H9 (cell line): ENCODE data around the gene PRSS38. TPM values are rescaled to one million over a fixed set of nuclear protein-coding genes. Genes with fewer than 3 reads are reported as not detected.

Experiments
- DNase-seq: peaks from one replicate; pipeline ENCODE4 v3.0.0-alpha.2; 2017
- H2AFZ ChIP-seq: one replicate; pipeline ENCODE4 v1.6.1; 2013; ENCODE audit warnings: mild to moderate bottlenecking, low read length, control low read depth, moderate library complexity
- H2AK5ac ChIP-seq: 2 replicates; pipeline ENCODE4 v1.6.1; 2013; ENCODE audit warnings: low read length, control low read depth, mixed read lengths; ENCODE audit not compliant: insufficient read length
- H2BK120ac ChIP-seq: one replicate; pipeline ENCODE4 v1.6.1; 2013; ENCODE audit warnings: low read depth, mild to moderate bottlenecking, low read length, control low read depth, inconsistent platforms; ENCODE audit not compliant: poor library complexity, severe bottlenecking
- H2BK12ac ChIP-seq: 2 replicates; pipeline ENCODE4 v1.6.1; 2013; ENCODE audit warnings: low read length, control low read depth, mixed read lengths, low read depth; ENCODE audit not compliant: insufficient read length
- H2BK15ac ChIP-seq: 2 replicates; pipeline ENCODE4 v1.6.1; 2013; ENCODE audit warnings: low read depth, low read length, control low read depth
- H2BK20ac ChIP-seq: one replicate; pipeline ENCODE4 v1.6.1; 2013; ENCODE audit warnings: low read depth, mild to moderate bottlenecking, low read length, control low read depth, inconsistent platforms; ENCODE audit not compliant: poor library complexity, severe bottlenecking
- H2BK5ac ChIP-seq: 2 replicates; pipeline ENCODE4 v1.6.1; 2013; ENCODE audit warnings: low read length, control low read depth, mixed read lengths; ENCODE audit not compliant: insufficient read length
- H3K14ac ChIP-seq: 2 replicates; pipeline ENCODE4 v1.6.1; 2013; ENCODE audit warnings: low read length, control low read depth; ENCODE audit not compliant: insufficient read depth
- H3K18ac ChIP-seq: 2 replicates; pipeline ENCODE4 v1.6.1; 2013; ENCODE audit warnings: low read depth, mild to moderate bottlenecking, mixed read lengths, low read length, control low read depth; ENCODE audit not compliant: insufficient read length
- H3K23ac ChIP-seq: 2 replicates; pipeline ENCODE4 v1.6.1; 2013; ENCODE audit warnings: low read length, control low read depth, mixed read lengths, low read depth; ENCODE audit not compliant: insufficient read length
- H3K23me2 ChIP-seq: 2 replicates; pipeline ENCODE4 v1.6.1; 2013; ENCODE audit warnings: low read depth, mild to moderate bottlenecking, mixed read lengths, low read length, control low read depth; ENCODE audit not compliant: insufficient read length, poor library complexity, severe bottlenecking
- H3K27ac ChIP-seq: 2 replicates; pipeline ENCODE4 v1.5.1; 2013; ENCODE audit warnings: low read length, control low read depth, mixed read lengths, low read depth; ENCODE audit not compliant: insufficient read length
- H3K27me3 ChIP-seq: 2 replicates; pipeline ENCODE4 v1.6.1; 2013; ENCODE audit warnings: low read length, control low read depth, inconsistent platforms; ENCODE audit not compliant: insufficient read depth
- H3K4ac ChIP-seq: 2 replicates; pipeline ENCODE4 v1.6.1; 2013; ENCODE audit warnings: low read depth, mild to moderate bottlenecking, control low read depth, inconsistent platforms, low read length, moderate library complexity
- H3K4me1 ChIP-seq: 2 replicates; pipeline ENCODE4 v1.6.1; 2013; ENCODE audit warnings: low read length, control low read depth, inconsistent platforms; ENCODE audit not compliant: insufficient read depth
- H3K4me2 ChIP-seq: 2 replicates; pipeline ENCODE4 v1.6.1; 2013; ENCODE audit warnings: low read length, control low read depth, mixed read lengths; ENCODE audit not compliant: insufficient read length, insufficient read depth
- H3K56ac ChIP-seq: 2 replicates; pipeline ENCODE4 v1.6.1; 2013; ENCODE audit warnings: low read depth, mild to moderate bottlenecking, mixed read lengths, low read length, control low read depth; ENCODE audit not compliant: insufficient read length
- H3K79me1 ChIP-seq: 2 replicates; pipeline ENCODE4 v1.6.1; 2013; ENCODE audit warnings: low read depth, mild to moderate bottlenecking, moderate library complexity, low read length, control low read depth, inconsistent platforms; ENCODE audit not compliant: insufficient read depth, poor library complexity, severe bottlenecking
- H3K79me2 ChIP-seq: 2 replicates; pipeline ENCODE4 v1.6.1; 2013; ENCODE audit warnings: low read length, control low read depth, inconsistent platforms; ENCODE audit not compliant: insufficient read depth
- H3K9ac ChIP-seq: 2 replicates; pipeline ENCODE4 v1.6.1; 2013; ENCODE audit warnings: low read length, control low read depth, mixed read lengths; ENCODE audit not compliant: insufficient read length; ENCODE audit errors: extremely low read depth
- H3K9me3 ChIP-seq: one replicate; pipeline ENCODE4 v1.6.1; 2013; ENCODE audit warnings: low read depth, low read length, inconsistent platforms; ENCODE audit not compliant: control insufficient read depth
- H3T11ph ChIP-seq: one replicate; pipeline ENCODE4 v1.6.1; 2013; ENCODE audit warnings: mild to moderate bottlenecking, low read length, control low read depth, inconsistent platforms
- H4K20me1 ChIP-seq: one replicate; pipeline ENCODE4 v1.6.1; 2013; ENCODE audit not compliant: control insufficient read depth, insufficient read length, insufficient read depth
- H4K5ac ChIP-seq: 2 replicates; pipeline ENCODE4 v1.6.1; 2013; ENCODE audit warnings: low read depth, mild to moderate bottlenecking, mixed read lengths, low read length, control low read depth; ENCODE audit not compliant: insufficient read length
- H4K8ac ChIP-seq: replicated peaks from 2 replicates; pipeline ENCODE4 v1.6.1; 2013; ENCODE audit warnings: low read length, control low read depth, mixed read lengths, low read depth; ENCODE audit not compliant: insufficient read length
- H4K91ac ChIP-seq: 2 replicates; pipeline ENCODE4 v1.6.1; 2013; ENCODE audit warnings: low read depth, mild to moderate bottlenecking, moderate library complexity, mixed read lengths, low read length, control low read depth; ENCODE audit not compliant: insufficient read length
- H3K27ac Mint-ChIP-seq, 3 experiments: 2 replicates in 2 of 3; 3 replicates in 1 of 3; pipeline ENCODE4 v1.8.0; 2020 to 2021; ENCODE audit warnings: mixed read lengths in 3 of 3, mild to moderate bottlenecking in 1 of 3, moderate library complexity in 1 of 3
- H3K27me3 Mint-ChIP-seq: 2 replicates; pipeline ENCODE4 v1.8.0; 2021; ENCODE audit warnings: low read depth, mild to moderate bottlenecking, moderate library complexity, mixed read lengths
- H3K36me3 Mint-ChIP-seq, 3 experiments: 2 replicates in 2 of 3; 3 replicates in 1 of 3; pipeline ENCODE4 v1.8.0; 2020 to 2021; ENCODE audit warnings: low read depth in 3 of 3, mixed read lengths in 3 of 3; ENCODE audit not compliant: insufficient read depth in 1 of 3
- H3K4me1 Mint-ChIP-seq, 2 experiments: 2 replicates each; pipeline ENCODE4 v1.8.0; 2020; ENCODE audit warnings: mixed read lengths in 2 of 2
- H3K4me3 Mint-ChIP-seq, 2 experiments: 2 replicates in 1 of 2; 3 replicates in 1 of 2; pipeline ENCODE4 v1.8.0; 2020 to 2021; ENCODE audit warnings: mild to moderate bottlenecking in 2 of 2, mixed read lengths in 2 of 2, moderate library complexity in 1 of 2
- H3K9me3 Mint-ChIP-seq, 2 experiments: 2 replicates in 1 of 2; 3 replicates in 1 of 2; pipeline ENCODE4 v1.8.0; 2020; ENCODE audit warnings: mild to moderate bottlenecking in 2 of 2, mixed read lengths in 2 of 2, moderate library complexity in 1 of 2
- CTCF ChIP-seq: fragments of 200-600 bp; sonication (generic); conservative IDR thresholded peaks from 3 replicates; pipeline ENCODE4 v1.8.0; 2021; ENCODE audit warnings: antibody characterized with exemption, mild to moderate bottlenecking
- WGBS: extraction: QIAGEN DNeasy Blood & Tissue Kit; methylation state at CpG from one replicate; pipeline ENCODE4 v1.1.7; 2013; ENCODE audit warnings: missing lambda C conversion rate, low lambda C conversion rate, mixed read lengths; ENCODE audit not compliant: insufficient read length; ENCODE audit errors: extremely low coverage; 5-methylcytosine and 5-hydroxymethylcytosine counted together
- total RNA-seq: library from RNA; stranded (reverse); gene quantifications from 2 replicates; pipeline ENCODE4 v1.2.1, GENCODE V29; 2021

PRSS38 gene
- total RNA-seq, 1 experiment from 2014 or later: not detected

- H3K4me1 ChIP-seq: no peaks in the 10 kb centered on the region
- no peak overlapping the region for H3K23ac ChIP-seq
These were observed 35.8 kb upstream of the PRSS38 start for GRCh38 chr1:227779685-227780084.

More at GRCh38 chr1:227779685-227780084, 35.8 kb upstream of the PRSS38 start:
- Histone ChIP-seq H2BK20ac (no peak overlapping the region), H3K27ac (no peak overlapping the region), H4K5ac (no peak overlapping the region), H2AK5ac (no peak overlapping the region), H3K79me2 (no peaks in the 10 kb centered on the region), H2BK120ac (no peak overlapping the region), H3T11ph (no peak overlapping the region), H3K18ac (no peak overlapping the region), H3K56ac (no peak overlapping the region), H3K4ac (no peak overlapping the region), H4K8ac (no peak overlapping the region), H3K9me3 (no peaks in the 10 kb centered on the region), H3K9ac (no peak overlapping the region), H2BK5ac (no peak overlapping the region), H2BK12ac (no peak overlapping the region), H3K4me2 (no peak overlapping the region), H4K91ac (no peak overlapping the region), H2AFZ (no peak overlapping the region), H4K20me1 (no peaks in the 10 kb centered on the region), H3K27me3 (no peaks in the 10 kb centered on the region), H2BK15ac (no peak overlapping the region), H3K14ac (no peak overlapping the region), H3K79me1 (no peaks in the 10 kb centered on the region), H3K23me2 (no peaks in the 10 kb centered on the region)
- peak; percentile 12 for DNase-seq
- Mint-ChIP-seq H3K4me3 (no peak overlapping the region), H3K9me3 (no peaks in the 10 kb centered on the region), H3K4me1 (no peaks in the 10 kb centered on the region), H3K36me3 (peaks cover 2 to 15% (median 11%) of the 10 kb centered on the region in 3 experiments; a peak in 5 of 7 replicates), H3K27me3 (no peaks in the 10 kb centered on the region; the same call in none of the 2 replicates), H3K27ac (no peak overlapping the region)
- WGBS: no CpG with 5 or more reads among the region's 7 CpGs
- TF ChIP-seq CTCF: no peak
